Type B pancreatic cell (in vitro differentiated cells): Measurements from ENCODE around the gene TBCK. TPM values are rescaled to one million over a fixed set of nuclear protein-coding genes. Genes with fewer than 3 reads are reported as not detected.

Source experiments
- DNase-seq: peaks from one replicate; pipeline ENCODE4 v3.0.0; 2021; ENCODE audit warnings: mixed read lengths; ENCODE audit not compliant: unreplicated experiment; ENCODE audit errors: extremely low spot score
- H3K27ac Mint-ChIP-seq: 2 replicates; pipeline ENCODE4 v1.8.0; 2021; ENCODE audit warnings: mild to moderate bottlenecking, mixed read lengths
- H3K27me3 Mint-ChIP-seq: 2 replicates; pipeline ENCODE4 v1.8.0; 2021; ENCODE audit warnings: mixed read lengths
- H3K36me3 Mint-ChIP-seq: 2 replicates; pipeline ENCODE4 v1.8.0; 2021; ENCODE audit warnings: mixed read lengths
- H3K4me1 Mint-ChIP-seq: one replicate; pipeline ENCODE4 v1.8.0; 2021; ENCODE audit warnings: mixed read lengths; ENCODE audit not compliant: unreplicated experiment
- H3K4me3 Mint-ChIP-seq: 2 replicates; pipeline ENCODE4 v1.8.0; 2021; ENCODE audit warnings: mild to moderate bottlenecking, mixed read lengths
- H3K9me3 Mint-ChIP-seq: 2 replicates; pipeline ENCODE4 v1.8.0; 2021; ENCODE audit warnings: mixed read lengths
- CTCF ChIP-seq: fragments of 200-600 bp; sonication (generic); conservative IDR thresholded peaks from 2 replicates; pipeline ENCODE4 v1.5.0; 2021; ENCODE audit warnings: antibody characterized with exemption, mild to moderate bottlenecking
- total RNA-seq: library from RNA; stranded (reverse); gene quantifications from 2 replicates; pipeline ENCODE4 v1.2.1, GENCODE V29; 2021; ENCODE audit warnings: low replicate concordance

TBCK gene
- total RNA-seq, 1 donor from 2014 or later = 59.8 TPM

- DNase-seq = no peak
- Mint-ChIP-seq H3K27me3 (no peaks in the 10 kb centered on the region), H3K27ac (no peak overlapping the region), H3K36me3 (no peaks in the 10 kb centered on the region), H3K4me3 (no peak overlapping the region), H3K9me3 (no peaks in the 10 kb centered on the region), H3K4me1 (peaks cover 7% of the 10 kb centered on the region)
- TF ChIP-seq CTCF = no peak
Measured at GRCh38 chr4:105996845-105997244, 319.2 kb downstream of the TBCK start.

- H3K9me3 Mint-ChIP-seq = no peaks in the 10 kb centered on the region
- DNase-seq = no peak
- H3K4me3 Mint-ChIP-seq = no peak overlapping the region
- no peaks in the 10 kb centered on the region for H3K27me3 Mint-ChIP-seq
- TF ChIP-seq CTCF = no peak
- peaks cover 7% of the 10 kb centered on the region for H3K4me1 Mint-ChIP-seq
- H3K36me3 Mint-ChIP-seq = no peaks in the 10 kb centered on the region
- H3K27ac Mint-ChIP-seq = no peak overlapping the region
Measured at GRCh38 chr4:105994841-105995501, 321.0 kb downstream of the TBCK start.

GRCh38 chr4:105994061-105994460, 321.9 kb downstream of the TBCK start:
- TF ChIP-seq CTCF = no peak
- Mint-ChIP-seq H3K4me1 (peaks cover 7% of the 10 kb centered on the region), H3K27me3 (no peaks in the 10 kb centered on the region), H3K4me3 (no peak overlapping the region), H3K9me3 (no peaks in the 10 kb centered on the region), H3K36me3 (no peaks in the 10 kb centered on the region), H3K27ac (no peak overlapping the region)
- no peak for DNase-seq

- no peak for TF ChIP-seq CTCF
- Mint-ChIP-seq H3K36me3 (no peaks in the 10 kb centered on the region), H3K27ac (no peak overlapping the region), H3K9me3 (no peaks in the 10 kb centered on the region), H3K4me3 (no peak overlapping the region), H3K27me3 (no peaks in the 10 kb centered on the region), H3K4me1 (peaks cover 7% of the 10 kb centered on the region)
- no peak for DNase-seq
Measured at GRCh38 chr4:105992641-105993305, 323.2 kb downstream of the TBCK start.

- TF ChIP-seq CTCF = no peak
- Mint-ChIP-seq H3K4me3 (no peak overlapping the region), H3K4me1 (no peaks in the 10 kb centered on the region), H3K36me3 (no peaks in the 10 kb centered on the region), H3K27ac (no peak overlapping the region), H3K9me3 (no peaks in the 10 kb centered on the region), H3K27me3 (no peaks in the 10 kb centered on the region)
- DNase-seq = no peak
Measured at GRCh38 chr4:105991726-105992125, 324.3 kb downstream of the TBCK start.

Other genes starting within 250 kb of the TBCK start
- 42.1 and 49.3 TPM in 2 replicates for gene AIMP1, start 341 bp upstream of the TBCK start, total RNA-seq
- not detected in 2 replicates for gene GIMD1, start 52.6 kb upstream of the TBCK start, total RNA-seq